ENCODE results near the gene PAPPA2.

PAPPA2 gene

DNA sequence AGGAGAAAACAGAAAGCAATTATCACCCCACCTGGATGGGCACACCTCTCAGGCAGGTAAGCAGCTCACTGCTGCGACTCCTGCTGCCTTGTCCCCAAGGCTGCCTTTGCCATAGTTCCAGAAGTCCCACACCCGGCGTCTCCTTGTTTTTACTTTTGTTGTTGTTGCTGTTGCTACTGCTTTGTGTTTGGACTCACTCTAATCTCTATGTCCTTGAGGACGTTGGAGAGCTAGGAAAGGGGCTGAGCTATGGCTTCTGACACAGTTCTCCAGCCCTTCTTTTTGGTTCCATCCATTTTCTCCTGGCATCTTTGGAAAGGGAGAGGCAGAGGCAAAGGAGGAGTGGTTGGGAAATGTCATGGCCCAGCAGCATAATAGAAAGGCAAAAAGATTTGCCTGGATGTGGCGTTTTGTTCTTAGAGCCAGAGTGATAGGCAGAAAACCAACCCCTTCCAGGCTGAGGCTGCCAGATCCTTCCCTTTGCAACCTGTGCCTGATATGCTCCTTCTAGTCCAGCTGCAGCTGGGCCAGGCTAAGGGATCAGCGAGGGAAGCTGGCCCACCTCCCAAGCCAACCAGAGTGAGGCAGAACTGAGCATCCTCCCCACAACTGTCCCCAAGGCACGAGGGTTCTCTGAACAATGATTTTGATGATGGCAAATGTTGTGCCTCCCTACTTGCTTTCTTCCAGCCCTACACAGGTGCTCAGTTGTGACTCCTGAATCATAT, 430.8 kb downstream of the PAPPA2 start:
- no peak for DNase-seq (ENCODE audit: low read depth in 2 of 2, low spot score in 1 of 2)

DNA sequence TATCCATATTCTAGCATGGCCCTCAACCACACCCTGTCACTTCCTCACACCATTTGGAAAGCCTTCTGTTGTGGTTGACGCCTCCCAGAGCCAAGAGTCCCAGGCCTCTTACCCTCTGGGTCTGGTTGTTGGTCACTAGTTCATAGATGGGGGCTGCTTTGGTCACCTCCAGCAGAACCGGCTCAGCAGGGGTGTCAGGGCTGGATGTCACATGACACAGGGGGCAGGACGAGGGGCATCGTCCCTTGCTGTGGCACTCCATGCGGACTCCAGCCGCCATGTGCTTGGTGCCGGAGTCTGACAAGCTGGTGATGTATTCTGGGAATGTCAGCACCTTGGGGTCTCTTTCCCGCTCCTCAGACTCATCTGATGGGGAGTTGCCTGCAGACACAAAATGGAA, 431.5 kb downstream of the PAPPA2 start:
- no peak for DNase-seq (ENCODE audit: low read depth in 2 of 2, low spot score in 1 of 2)
